HG03095 (cell line): ENCODE results near the gene PTPRN2.
"Not testable (repeated sequence)": the region's sequence is repeated elsewhere in the genome, so short reads cannot be mapped to it uniquely, and the experiment has no call there.

Experiments used
- ATAC-seq: cut with Tn5 transposase; IDR thresholded peaks from one replicate; pipeline ENCODE4 v1.9.1; 2021; ENCODE audit warnings: moderate library complexity; ENCODE audit not compliant: unreplicated experiment

Gene PTPRN2

GRCh38 chr7:157928171-157928794 is 659.3 kb downstream of the PTPRN2 start:
- no peak for ATAC-seq

- no peak for ATAC-seq
These were observed 660.2 kb downstream of the PTPRN2 start for GRCh38 chr7:157927313-157927925.

GRCh38 chr7:157926521-157927150 is 661.0 kb downstream of the PTPRN2 start:
- ATAC-seq: no peak

GRCh38 chr7:157926107-157926506 is 661.5 kb downstream of the PTPRN2 start:
- no peak for ATAC-seq

- ATAC-seq: no peak
These were observed 662.2 kb downstream of the PTPRN2 start for GRCh38 chr7:157925383-157925875.

GRCh38 chr7:157923903-157924630 is 663.6 kb downstream of the PTPRN2 start:
- no peak for ATAC-seq

GRCh38 chr7:157922576-157922975 is 665.0 kb downstream of the PTPRN2 start:
- no peak for ATAC-seq

GRCh38 chr7:157918326-157919080 is 669.1 kb downstream of the PTPRN2 start:
- ATAC-seq: no peak

- ATAC-seq: no peak
These were observed 670.5 kb downstream of the PTPRN2 start for GRCh38 chr7:157916946-157917640.

GRCh38 chr7:157910446-157910845 is 677.2 kb downstream of the PTPRN2 start:
- no peak for ATAC-seq

- ATAC-seq: not testable (repeated sequence)
These were observed 677.6 kb downstream of the PTPRN2 start for GRCh38 chr7:157910045-157910444.

GRCh38 chr7:157909370-157909769 is 678.3 kb downstream of the PTPRN2 start:
- no peak for ATAC-seq

- ATAC-seq: no peak
These were observed 679.4 kb downstream of the PTPRN2 start for GRCh38 chr7:157908006-157908782.

GRCh38 chr7:157907091-157907490 is 680.5 kb downstream of the PTPRN2 start:
- no peak for ATAC-seq

- no peak for ATAC-seq
These were observed 681.0 kb downstream of the PTPRN2 start for GRCh38 chr7:157906583-157906982.

- ATAC-seq: no peak
These were observed 681.8 kb downstream of the PTPRN2 start for GRCh38 chr7:157905651-157906461.

- ATAC-seq: no peak
These were observed 682.6 kb downstream of the PTPRN2 start for GRCh38 chr7:157904866-157905570.
